Neural crest cell (in vitro differentiated cells): Measurements from ENCODE around the gene CATSPERD. TPM values are rescaled to one million over a fixed set of nuclear protein-coding genes. Genes with fewer than 3 reads are reported as not detected.
A peak's percentile ranks its signal among the peaks of the same experiment; 100 is the strongest.

Source experiments
- DNase-seq: peaks from one replicate; pipeline ENCODE4 v3.0.0; 2021; ENCODE audit warnings: low read depth, mixed read lengths, low spot score
- H3K27ac Mint-ChIP-seq: one replicate; pipeline ENCODE4 v1.8.0; 2021; ENCODE audit warnings: mild to moderate bottlenecking, mixed read lengths; ENCODE audit not compliant: unreplicated experiment
- H3K27me3 Mint-ChIP-seq: 2 replicates; pipeline ENCODE4 v1.8.0; 2021; ENCODE audit warnings: low read depth, mild to moderate bottlenecking, mixed read lengths
- H3K36me3 Mint-ChIP-seq: 2 replicates; pipeline ENCODE4 v1.8.0; 2021; ENCODE audit warnings: low read depth, mild to moderate bottlenecking, mixed read lengths
- H3K4me1 Mint-ChIP-seq: 2 replicates; pipeline ENCODE4 v1.8.0; 2021; ENCODE audit warnings: mixed read lengths
- H3K4me3 Mint-ChIP-seq: one replicate; pipeline ENCODE4 v1.8.0; 2021; ENCODE audit warnings: mild to moderate bottlenecking, mixed read lengths
- H3K9me3 Mint-ChIP-seq: 2 replicates; pipeline ENCODE4 v1.8.0; 2021; ENCODE audit warnings: mixed read lengths
- total RNA-seq: library from RNA; stranded (reverse); gene quantifications from 2 replicates; pipeline ENCODE4 v1.2.1, GENCODE V29; 2021
- TF ChIP-seq, protein P1 (sequence below): fragments of 200-600 bp; sonication (generic); conservative IDR thresholded peaks from 2 replicates; pipeline ENCODE4 v1.5.0; 2021; ENCODE audit warnings: antibody characterized with exemption, mild to moderate bottlenecking

Gene CATSPERD
- total RNA-seq, 1 donor from 2014 or later = not detected

- DNase-seq = no peak
- no peak overlapping the region for H3K27ac Mint-ChIP-seq
- H3K36me3 Mint-ChIP-seq = peaks cover 16% of the 10 kb centered on the region
- H3K9me3 Mint-ChIP-seq = peaks cover 2% of the 10 kb centered on the region
- H3K4me1 Mint-ChIP-seq = peaks cover 14% of the 10 kb centered on the region
- TF ChIP-seq, protein P1, sequence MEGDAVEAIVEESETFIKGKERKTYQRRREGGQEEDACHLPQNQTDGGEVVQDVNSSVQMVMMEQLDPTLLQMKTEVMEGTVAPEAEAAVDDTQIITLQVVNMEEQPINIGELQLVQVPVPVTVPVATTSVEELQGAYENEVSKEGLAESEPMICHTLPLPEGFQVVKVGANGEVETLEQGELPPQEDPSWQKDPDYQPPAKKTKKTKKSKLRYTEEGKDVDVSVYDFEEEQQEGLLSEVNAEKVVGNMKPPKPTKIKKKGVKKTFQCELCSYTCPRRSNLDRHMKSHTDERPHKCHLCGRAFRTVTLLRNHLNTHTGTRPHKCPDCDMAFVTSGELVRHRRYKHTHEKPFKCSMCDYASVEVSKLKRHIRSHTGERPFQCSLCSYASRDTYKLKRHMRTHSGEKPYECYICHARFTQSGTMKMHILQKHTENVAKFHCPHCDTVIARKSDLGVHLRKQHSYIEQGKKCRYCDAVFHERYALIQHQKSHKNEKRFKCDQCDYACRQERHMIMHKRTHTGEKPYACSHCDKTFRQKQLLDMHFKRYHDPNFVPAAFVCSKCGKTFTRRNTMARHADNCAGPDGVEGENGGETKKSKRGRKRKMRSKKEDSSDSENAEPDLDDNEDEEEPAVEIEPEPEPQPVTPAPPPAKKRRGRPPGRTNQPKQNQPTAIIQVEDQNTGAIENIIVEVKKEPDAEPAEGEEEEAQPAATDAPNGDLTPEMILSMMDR = no peak
- H3K4me3 Mint-ChIP-seq = peak overlapping the region; percentile 41
- H3K27me3 Mint-ChIP-seq = peaks cover 3% of the 10 kb centered on the region
Measured at GRCh38 chr19:5787409-5788182, 67.2 kb downstream of the CATSPERD start.

DNA sequence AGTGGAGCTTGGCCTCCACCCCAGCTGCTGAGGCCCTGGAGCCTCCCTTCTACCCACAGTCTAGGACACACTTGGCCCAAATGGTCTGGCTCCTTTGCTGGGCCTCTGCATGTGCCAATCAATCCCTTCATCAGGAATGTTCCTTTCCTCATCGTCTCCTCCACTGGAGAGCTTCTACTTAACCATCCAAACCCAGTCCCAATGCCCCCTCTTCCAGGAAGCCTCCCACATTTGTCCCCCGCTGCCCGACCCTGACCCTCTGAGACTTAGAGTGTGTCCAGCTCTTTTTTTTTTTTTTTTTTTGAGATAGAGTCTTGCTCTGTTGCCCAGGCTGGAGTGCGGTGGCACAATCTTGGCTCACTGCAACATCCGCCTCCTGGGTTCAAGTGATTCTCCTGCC, 68.0 kb downstream of the CATSPERD start:
- peaks cover 14% of the 10 kb centered on the region for H3K4me1 Mint-ChIP-seq
- H3K9me3 Mint-ChIP-seq = peaks cover 2% of the 10 kb centered on the region
- peak overlapping the region; percentile 41 for H3K4me3 Mint-ChIP-seq

GRCh38 chr19:5789351-5789761, 68.9 kb downstream of the CATSPERD start:
- Mint-ChIP-seq H3K36me3 (peaks cover 16% of the 10 kb centered on the region), H3K4me3 (peak overlapping the region; percentile 73), H3K4me1 (peaks cover 14% of the 10 kb centered on the region), H3K27me3 (peaks cover 3% of the 10 kb centered on the region), H3K27ac (no peak overlapping the region), H3K9me3 (peaks cover 2% of the 10 kb centered on the region)
- TF ChIP-seq, protein P1 = no peak
- no peak for DNase-seq

More for the DNA sequence above, 68.0 kb downstream of the CATSPERD start:
- Mint-ChIP-seq H3K27ac (no peak overlapping the region), H3K36me3 (peaks cover 16% of the 10 kb centered on the region), H3K27me3 (peaks cover 3% of the 10 kb centered on the region)
- TF ChIP-seq, protein P1 = no peak
- DNase-seq = no peak

GRCh38 chr19:5789886-5790558, 69.6 kb downstream of the CATSPERD start:
- no peak for DNase-seq
- Mint-ChIP-seq H3K27ac (no peak overlapping the region), H3K36me3 (peaks cover 16% of the 10 kb centered on the region), H3K9me3 (peaks cover 2% of the 10 kb centered on the region), H3K27me3 (peaks cover 3% of the 10 kb centered on the region), H3K4me3 (peak overlapping the region; percentile 99), H3K4me1 (peaks cover 14% of the 10 kb centered on the region)
- TF ChIP-seq, protein P1 = no peak

- H3K27ac Mint-ChIP-seq = peak within 1 kb of the TSS; percentile 100
- peaks cover 3% of the 10 kb centered on the region for H3K27me3 Mint-ChIP-seq
- DNase-seq = peak; percentile 95
- peaks cover 2% of the 10 kb centered on the region for H3K9me3 Mint-ChIP-seq
- H3K4me1 Mint-ChIP-seq = peaks cover 14% of the 10 kb centered on the region
- peaks cover 16% of the 10 kb centered on the region for H3K36me3 Mint-ChIP-seq
- TF ChIP-seq, protein P1 = no peak
- H3K4me3 Mint-ChIP-seq = peak within 1 kb of the TSS; percentile 99
Measured at GRCh38 chr19:5790559-5791520, 70.4 kb downstream of the CATSPERD start, which contains the start of gene DUS3L. Gene DUS3L, minus strand, starts transcription at chr19:5791163. Its CDS starts 22 bp downstream, at chr19:5791141.
